ENCODE results near the gene CPNE1.

DNA sequence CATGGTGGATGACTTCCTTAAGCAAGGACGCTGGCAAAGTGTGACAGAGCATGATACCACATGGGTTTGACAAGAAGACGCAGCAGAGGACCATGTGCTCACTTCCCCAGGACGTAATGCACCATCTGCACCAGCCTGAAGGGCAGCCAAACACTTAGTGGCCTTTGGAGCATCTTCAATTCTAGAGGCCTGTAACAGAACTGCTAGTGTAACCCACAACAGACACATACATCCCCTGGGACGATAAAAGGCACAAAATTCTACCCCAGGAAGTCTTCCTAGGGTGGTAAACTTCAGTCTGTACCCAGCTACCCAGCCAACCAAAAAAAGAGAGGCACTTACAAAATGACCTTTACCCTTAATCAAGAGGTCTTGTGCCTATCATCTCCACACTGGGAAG lies 9.2 kb upstream of the CPNE1 start:
- TF ChIP-seq POLR2A (IDR thresholded peaks at IDR 0.05; ENCODE audit: low read length) (no peak), GATA1 (IDR thresholded peaks at IDR 0.05; ENCODE audit: low read depth, low read length) (no peak)
